ENCODE measurements around the gene PCDHGA10. TPM values are rescaled to one million over a fixed set of nuclear protein-coding genes. Genes with fewer than 3 reads are reported as not detected.
"Not testable (repeated sequence)": the region's sequence is repeated elsewhere in the genome, so short reads cannot be mapped to it uniquely, and the experiment has no call there.

PCDHGA10 gene
- total and polyA plus RNA-seq, 4 experiments from 2014 or later = 0.25 to 0.35 TPM; not detected in 2

DNA sequence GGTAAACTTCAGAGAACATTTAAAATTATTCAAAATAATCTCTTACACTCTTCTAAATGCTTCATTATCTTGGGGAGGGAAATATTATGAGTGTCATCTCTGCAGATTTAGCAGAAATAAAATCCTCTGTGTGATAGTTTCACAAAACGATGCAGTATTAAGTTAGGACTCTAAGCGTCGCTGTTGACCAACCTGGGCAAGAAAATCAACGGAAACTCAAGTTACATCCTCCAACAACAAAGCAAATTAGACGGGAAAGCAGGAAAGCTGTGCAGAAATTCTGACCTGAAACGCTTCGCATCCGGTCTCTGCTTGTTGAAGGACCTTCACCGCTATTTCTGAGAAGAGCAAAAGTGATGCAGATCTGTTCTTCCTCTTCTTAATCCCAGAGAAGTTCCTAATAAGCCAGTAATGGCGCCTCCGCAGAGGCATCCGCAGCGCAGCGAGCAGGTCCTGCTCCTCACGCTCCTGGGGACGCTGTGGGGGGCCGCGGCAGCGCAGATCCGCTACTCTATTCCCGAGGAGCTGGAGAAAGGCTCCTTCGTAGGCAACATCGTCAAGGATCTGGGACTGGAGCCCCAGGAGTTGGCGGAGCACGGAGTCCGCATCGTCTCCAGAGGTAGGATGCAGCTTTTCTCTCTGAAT lies 39.0 kb upstream of the PCDHGA10 start, which contains the start of gene PCDHGA6:
TSS of gene PCDHGA6 (plus strand) at position 219 of the 645 bp plus-strand sequence. CDS start at position 412, 193 bp downstream.
- H3K27me3 ChIP-seq (ENCODE audit: insufficient read depth, low read length) = peaks cover 9% of the 10 kb centered on the region
- DNase-seq = no peak
- H3K27ac Mint-ChIP-seq = no peak within 1 kb of the TSS
- H3K9me3 ChIP-seq (ENCODE audit: control insufficient read depth in 1 of 2, low read length in 2 of 2) = no peaks in the 10 kb centered on the region
- peaks cover 6% of the 10 kb centered on the region for H3K4me1 ChIP-seq (ENCODE audit: insufficient read depth, low read length)
- peaks cover under 1 to 82% (median 51%) of the 10 kb centered on the region in 8 donors for H3K9me3 Mint-ChIP-seq
- no peaks in the 10 kb centered on the region for H3K36me3 ChIP-seq (ENCODE audit: insufficient read depth, low read length)
- H3K4me1 Mint-ChIP-seq = peaks cover 4 to 11% (median 8%) of the 10 kb centered on the region in 4 donors
- intact Hi-C loops (cut with micrococcal nuclease) = no loop called here
- ChIA-PET POLR2A (ENCODE audit: partially characterized antibody) (no interaction called here), CTCF (ENCODE audit: partially characterized antibody) (interaction anchor here (0.9 to 2.2 kb wide), 4 partner anchors 39 to 193 kb away, joined by 3 to 8 read pairs (median 4); partner anchors contain the start of genes PCDHGA1 and PCDHGA10)
- H3K27ac ChIP-seq (ENCODE audit: low read depth, low read length) = no peak within 1 kb of the TSS
- H3K27me3 Mint-ChIP-seq = peaks cover 34 to 36% of the 10 kb centered on the region in 2 donors
- H3K4me3 ChIP-seq (ENCODE audit: low read length in 2 of 2) = no peak within 1 kb of the TSS
- peak within 1 kb of the TSS in 7 of 8 donors; percentile 12 to 64 (median 61) for H3K4me3 Mint-ChIP-seq
- peaks cover 6 to 7% of the 10 kb centered on the region in 2 donors for H3K36me3 Mint-ChIP-seq

- CTCF ChIA-PET (ENCODE audit: partially characterized antibody) = interaction anchor here (1.5 to 2.2 kb wide), 2 partner anchors 149 to 192 kb away, joined by 4 to 8 read pairs; no protein-coding TSS in a partner anchor
- Mint-ChIP-seq H3K27me3 (peaks cover 36 to 38% of the 10 kb centered on the region in 2 donors), H3K27ac (no peak overlapping the region), H3K4me1 (peaks cover 3 to 9% (median 8%) of the 10 kb centered on the region in 4 donors), H3K9me3 (peaks cover 2 to 82% (median 54%) of the 10 kb centered on the region in 8 donors), H3K4me3 (peak overlapping the region in 2 of 8 donors; percentile 9 to 33), H3K36me3 (peaks cover 6 to 7% of the 10 kb centered on the region in 2 donors)
- DNase-seq = no peak
- peaks cover 6% of the 10 kb centered on the region for H3K4me1 ChIP-seq (ENCODE audit: insufficient read depth, low read length)
- H3K27ac ChIP-seq (ENCODE audit: low read depth, low read length) = no peak overlapping the region
- POLR2A ChIA-PET (ENCODE audit: partially characterized antibody) = no interaction called here
- peaks cover 9% of the 10 kb centered on the region for H3K27me3 ChIP-seq (ENCODE audit: insufficient read depth, low read length)
- no peak overlapping the region for H3K4me3 ChIP-seq (ENCODE audit: low read length in 2 of 2)
- intact Hi-C loops (cut with micrococcal nuclease) = no loop called here
- H3K36me3 ChIP-seq (ENCODE audit: insufficient read depth, low read length) = no peaks in the 10 kb centered on the region
- H3K9me3 ChIP-seq (ENCODE audit: control insufficient read depth in 1 of 2, low read length in 2 of 2) = no peaks in the 10 kb centered on the region
Observed at GRCh38 chr5:141374627-141375026, 38.2 kb upstream of the PCDHGA10 start.

DNA sequence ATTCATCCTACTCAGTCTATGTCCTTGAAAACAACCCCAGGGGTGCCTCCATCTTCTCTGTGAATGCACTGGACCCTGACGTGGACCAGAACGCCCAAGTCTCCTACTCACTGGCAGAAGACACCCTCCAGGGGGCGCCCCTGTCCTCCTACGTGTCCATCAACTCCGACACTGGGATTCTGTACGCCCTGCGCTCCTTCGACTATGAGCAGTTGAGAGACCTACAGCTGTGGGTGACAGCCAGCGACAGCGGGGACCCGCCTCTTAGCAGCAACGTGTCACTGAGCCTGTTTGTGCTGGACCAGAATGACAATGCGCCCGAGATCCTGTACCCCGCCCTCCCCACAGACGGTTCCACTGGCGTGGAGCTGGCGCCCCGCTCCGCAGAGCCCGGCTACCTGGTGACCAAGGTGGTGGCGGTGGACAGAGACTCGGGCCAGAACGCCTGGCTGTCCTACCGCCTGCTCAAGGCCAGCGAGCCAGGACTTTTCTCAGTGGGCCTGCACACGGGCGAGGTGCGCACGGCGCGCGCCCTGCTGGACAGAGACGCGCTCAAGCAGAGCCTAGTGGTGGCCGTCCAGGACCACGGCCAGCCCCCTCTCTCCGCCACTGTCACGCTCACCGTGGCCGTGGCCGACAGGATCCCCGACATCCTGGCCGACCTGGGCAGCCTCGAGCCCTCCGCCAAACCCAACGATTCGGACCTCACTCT lies 37.2 kb upstream of the PCDHGA10 start:
- CTCF ChIA-PET (ENCODE audit: partially characterized antibody) = interaction anchor here (1.5 to 2.2 kb wide), 2 partner anchors 148 to 191 kb away, joined by 4 to 8 read pairs; no protein-coding TSS in a partner anchor
- H3K4me1 ChIP-seq (ENCODE audit: insufficient read depth, low read length); POLR2A ChIA-PET (ENCODE audit: partially characterized antibody); intact Hi-C loops (cut with micrococcal nuclease); H3K36me3 ChIP-seq (ENCODE audit: insufficient read depth, low read length); H3K27ac ChIP-seq (ENCODE audit: low read depth, low read length); H3K4me3 Mint-ChIP-seq; DNase-seq; H3K4me3 ChIP-seq (ENCODE audit: low read length in 2 of 2); H3K4me1 Mint-ChIP-seq; H3K9me3 ChIP-seq (ENCODE audit: control insufficient read depth in 1 of 2, low read length in 2 of 2); H3K27ac Mint-ChIP-seq; H3K27me3 ChIP-seq (ENCODE audit: insufficient read depth, low read length); H3K36me3 Mint-ChIP-seq: not testable (repeated sequence)
- H3K9me3 Mint-ChIP-seq = peaks cover 2 to 80% (median 55%) of the 10 kb centered on the region in 8 donors
- peaks cover 32% of the 10 kb centered on the region in 2 donors for H3K27me3 Mint-ChIP-seq

GRCh38 chr5:141382469-141383294 lies 30.1 kb upstream of the PCDHGA10 start, which contains the start of gene PCDHGA7:
PCDHGA7 (plus strand) TSS chr5:141382742; CDS start chr5:141382900, 158 bp downstream.
- H3K27ac Mint-ChIP-seq = no peak within 1 kb of the TSS
- CTCF ChIA-PET (ENCODE audit: partially characterized antibody) = no interaction called here

DNA sequence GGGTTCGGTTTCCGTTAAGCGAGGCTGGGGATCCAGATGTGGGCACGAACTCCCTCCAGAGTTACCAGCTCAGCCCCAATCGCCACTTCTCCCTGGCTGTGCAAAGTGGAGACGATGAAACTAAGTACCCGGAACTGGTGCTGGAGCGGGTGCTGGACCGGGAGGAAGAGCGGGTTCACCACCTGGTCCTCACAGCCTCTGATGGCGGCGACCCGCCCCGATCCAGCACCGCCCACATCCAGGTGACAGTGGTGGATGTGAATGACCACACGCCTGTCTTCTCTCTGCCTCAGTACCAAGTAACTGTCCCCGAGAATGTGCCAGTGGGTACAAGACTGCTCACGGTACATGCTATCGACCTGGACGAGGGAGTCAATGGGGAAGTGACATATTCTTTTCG lies 29.4 kb upstream of the PCDHGA10 start:
- CTCF ChIA-PET (ENCODE audit: partially characterized antibody) = no interaction called here
- H3K27me3 ChIP-seq (ENCODE audit: insufficient read depth, low read length) = peaks cover 19% of the 10 kb centered on the region

More at GRCh38 chr5:141382469-141383294, 30.1 kb upstream of the PCDHGA10 start, which contains the start of gene PCDHGA7:
- Mint-ChIP-seq H3K4me1 (peaks cover 0 to 2% (median 0%) of the 10 kb centered on the region in 4 donors), H3K27me3 (peaks cover 40 to 45% of the 10 kb centered on the region in 2 donors), H3K36me3 (peaks cover 3 to 6% of the 10 kb centered on the region in 2 donors), H3K4me3 (peak within 1 kb of the TSS; percentile 36 to 81 (median 66)), H3K9me3 (peaks cover 2 to 82% (median 54%) of the 10 kb centered on the region in 8 donors)
- Histone ChIP-seq H3K36me3 (ENCODE audit: insufficient read depth, low read length) (no peaks in the 10 kb centered on the region), H3K9me3 (ENCODE audit: control insufficient read depth in 1 of 2, low read length in 2 of 2) (peaks cover 0 to 3% of the 10 kb centered on the region in 2 donors), H3K4me1 (ENCODE audit: insufficient read depth, low read length) (no peaks in the 10 kb centered on the region), H3K27ac (ENCODE audit: low read depth, low read length) (no peak within 1 kb of the TSS), H3K4me3 (ENCODE audit: low read length in 2 of 2) (peak within 1 kb of the TSS in 1 of 2 donors; percentile 23), H3K27me3 (ENCODE audit: insufficient read depth, low read length) (peaks cover 19% of the 10 kb centered on the region)
- POLR2A ChIA-PET (ENCODE audit: partially characterized antibody) = no interaction called here
- no peak for DNase-seq
- intact Hi-C loops (cut with micrococcal nuclease) = no loop called here

DNA sequence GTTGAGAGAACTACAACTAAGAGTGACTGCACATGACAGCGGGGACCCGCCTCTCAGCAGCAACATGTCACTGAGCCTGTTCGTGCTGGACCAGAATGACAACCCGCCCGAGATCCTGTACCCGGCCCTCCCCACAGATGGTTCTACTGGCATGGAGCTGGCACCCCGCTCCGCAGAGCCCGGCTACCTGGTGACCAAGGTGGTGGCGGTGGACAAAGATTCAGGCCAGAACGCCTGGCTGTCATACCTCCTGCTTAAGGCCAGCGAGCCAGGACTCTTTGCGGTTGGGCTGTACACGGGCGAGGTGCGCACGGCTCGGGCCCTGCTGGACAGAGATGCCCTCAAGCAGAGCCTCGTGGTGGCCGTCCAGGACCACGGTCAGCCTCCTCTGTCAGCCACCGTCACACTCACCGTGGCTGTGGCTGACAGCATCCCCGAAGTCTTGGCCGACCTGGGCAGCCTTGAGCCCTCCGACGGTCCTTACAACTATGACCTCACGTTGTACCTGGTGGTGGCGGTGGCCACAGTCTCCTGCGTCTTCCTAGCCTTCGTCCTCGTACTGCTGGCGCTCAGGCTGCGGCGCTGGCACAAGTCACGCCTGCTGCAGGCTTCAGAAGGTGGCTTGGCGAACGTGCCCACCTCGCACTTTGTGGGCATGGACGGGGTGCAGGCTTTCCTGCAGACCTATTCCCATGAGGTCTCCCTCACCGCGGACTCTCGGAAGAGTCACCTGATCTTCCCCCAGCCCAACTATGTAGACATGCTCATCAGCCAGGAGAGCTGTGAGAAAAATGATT lies 28.1 kb upstream of the PCDHGA10 start:
- CTCF ChIA-PET (ENCODE audit: partially characterized antibody) = interaction anchor here (1.1 kb wide), 1 partner anchor 173 kb away, joined by 3 read pairs; no protein-coding TSS in a partner anchor
- H3K36me3 Mint-ChIP-seq = peaks cover 3 to 13% of the 10 kb centered on the region in 2 donors
- Histone ChIP-seq H3K27me3 (ENCODE audit: insufficient read depth, low read length) (peaks cover 22% of the 10 kb centered on the region), H3K4me3 (ENCODE audit: low read length in 2 of 2) (no peak overlapping the region), H3K9me3 (ENCODE audit: control insufficient read depth in 1 of 2, low read length in 2 of 2) (peaks cover 0 to 3% of the 10 kb centered on the region in 2 donors), H3K27ac (ENCODE audit: low read depth, low read length) (no peak overlapping the region), H3K4me1 (ENCODE audit: insufficient read depth, low read length) (no peaks in the 10 kb centered on the region), H3K36me3 (ENCODE audit: insufficient read depth, low read length) (no peaks in the 10 kb centered on the region)
- peaks cover 4 to 82% (median 63%) of the 10 kb centered on the region in 8 donors for H3K9me3 Mint-ChIP-seq
- no peak for DNase-seq
- H3K27ac Mint-ChIP-seq = no peak overlapping the region
- no peak overlapping the region for H3K4me3 Mint-ChIP-seq
- H3K27me3 Mint-ChIP-seq = peaks cover 42 to 52% of the 10 kb centered on the region in 2 donors
- POLR2A ChIA-PET (ENCODE audit: partially characterized antibody) = no interaction called here
- intact Hi-C loops (cut with micrococcal nuclease) = no loop called here
- H3K4me1 Mint-ChIP-seq = peaks cover 0 to 4% (median 1%) of the 10 kb centered on the region in 4 donors

More for the DNA sequence above, 29.4 kb upstream of the PCDHGA10 start:
- H3K36me3 Mint-ChIP-seq = peaks cover 3 to 6% of the 10 kb centered on the region in 2 donors
- no peak for DNase-seq
- intact Hi-C loops (cut with micrococcal nuclease) = no loop called here
- H3K27ac Mint-ChIP-seq = no peak overlapping the region
- no peak overlapping the region for H3K4me3 ChIP-seq (ENCODE audit: low read length in 2 of 2)
- H3K4me1 Mint-ChIP-seq = peaks cover 0 to 2% (median under 1%) of the 10 kb centered on the region in 4 donors
- H3K27ac ChIP-seq (ENCODE audit: low read depth, low read length) = no peak overlapping the region
- H3K36me3 ChIP-seq (ENCODE audit: insufficient read depth, low read length) = no peaks in the 10 kb centered on the region
- H3K9me3 Mint-ChIP-seq = peaks cover 2 to 84% (median 55%) of the 10 kb centered on the region in 8 donors
- H3K4me1 ChIP-seq (ENCODE audit: insufficient read depth, low read length) = no peaks in the 10 kb centered on the region
- H3K9me3 ChIP-seq (ENCODE audit: control insufficient read depth in 1 of 2, low read length in 2 of 2) = peaks cover 0 to 3% of the 10 kb centered on the region in 2 donors
- peak overlapping the region in 2 of 8 donors; percentile 24 to 72 for H3K4me3 Mint-ChIP-seq
- POLR2A ChIA-PET (ENCODE audit: partially characterized antibody) = no interaction called here
- H3K27me3 Mint-ChIP-seq = peaks cover 42 to 47% of the 10 kb centered on the region in 2 donors

All from CD4-positive, alpha-beta memory T cell (primary cell).